Ishikawa (cell line): ENCODE measurements around the gene H3-3A.

Source experiments
- CEBPB ChIP-seq: IDR thresholded peaks from 2 replicates; pipeline ENCODE4 v1.6.1; 2012
- CREB1 ChIP-seq: IDR thresholded peaks from 2 replicates; pipeline ENCODE4 v1.6.1; 2012; ENCODE audit warnings: low read depth
- EGR1 ChIP-seq: IDR thresholded peaks from 2 replicates; pipeline ENCODE4 v1.6.1; 2012
- EP300 ChIP-seq: IDR thresholded peaks from 2 replicates; pipeline ENCODE4 v1.6.1; 2012; ENCODE audit warnings: borderline replicate concordance
- FOXM1 ChIP-seq: IDR thresholded peaks from 2 replicates; pipeline ENCODE4 v1.6.1; 2012; ENCODE audit warnings: low read depth, borderline replicate concordance
- MAX ChIP-seq: IDR thresholded peaks from 2 replicates; pipeline ENCODE4 v1.6.1; 2012
- NFIC ChIP-seq: IDR thresholded peaks from 2 replicates; pipeline ENCODE4 v1.6.1; 2012
- RAD21 ChIP-seq: IDR thresholded peaks from 2 replicates; pipeline ENCODE4 v1.6.1; 2012; ENCODE audit warnings: low read depth
- REST ChIP-seq: IDR thresholded peaks from 2 replicates; pipeline ENCODE4 v1.6.1; 2012; ENCODE audit warnings: low read depth, mild to moderate bottlenecking
- TAF1 ChIP-seq: IDR thresholded peaks from 2 replicates; pipeline ENCODE4 v1.6.1; 2012; ENCODE audit warnings: low read depth, mild to moderate bottlenecking
- TCF12 ChIP-seq: IDR thresholded peaks from 2 replicates; pipeline ENCODE4 v1.6.1; 2012; ENCODE audit warnings: low read depth
- TEAD4 ChIP-seq: IDR thresholded peaks from 2 replicates; pipeline ENCODE4 v1.6.1; 2012
- USF1 ChIP-seq: IDR thresholded peaks from 2 replicates; pipeline ENCODE4 v1.6.1; 2012
- YY1 ChIP-seq: IDR thresholded peaks from 2 replicates; pipeline ENCODE4 v1.6.1; 2012; ENCODE audit warnings: low read depth
- ZBTB7A ChIP-seq: IDR thresholded peaks from 2 replicates; pipeline ENCODE4 v1.6.1; 2012; ENCODE audit warnings: low read depth

H3-3A gene

GRCh38 chr1:226116673-226117072 lies 54.2 kb downstream of the H3-3A start:
- TF ChIP-seq FOXM1, result no peak
- TF ChIP-seq CEBPB, result no peak
- no peak for TF ChIP-seq YY1
- TF ChIP-seq REST, result no peak
- no peak for TF ChIP-seq TEAD4
- no peak for TF ChIP-seq MAX
- TF ChIP-seq USF1, result no peak

- TF ChIP-seq TEAD4, result no peak
- TF ChIP-seq YY1, result no peak
- no peak for TF ChIP-seq FOXM1
- TF ChIP-seq NFIC, result no peak
- TF ChIP-seq REST, result no peak
- TF ChIP-seq MAX, result no peak
- no peak for TF ChIP-seq RAD21
- no peak for TF ChIP-seq EGR1
Measured at GRCh38 chr1:226117330-226117729, 54.8 kb downstream of the H3-3A start.

GRCh38 chr1:226118357-226118756 lies 55.8 kb downstream of the H3-3A start:
- TF ChIP-seq YY1 (no peak), MAX (no peak), NFIC (no peak), FOXM1 (no peak), TAF1 (no peak), REST (no peak), CREB1 (no peak)

GRCh38 chr1:226119169-226119568 lies 56.7 kb downstream of the H3-3A start:
- TF ChIP-seq MAX (no peak), YY1 (no peak), TCF12 (no peak), RAD21 (no peak), EP300 (no peak), ZBTB7A (no peak), TEAD4 (no peak), TAF1 (no peak), FOXM1 (no peak), REST (no peak), NFIC (no peak), EGR1 (no peak), CREB1 (no peak), USF1 (no peak), CEBPB (no peak)
